ENCODE results near the gene LRP8.

The LRP8 gene

DNA sequence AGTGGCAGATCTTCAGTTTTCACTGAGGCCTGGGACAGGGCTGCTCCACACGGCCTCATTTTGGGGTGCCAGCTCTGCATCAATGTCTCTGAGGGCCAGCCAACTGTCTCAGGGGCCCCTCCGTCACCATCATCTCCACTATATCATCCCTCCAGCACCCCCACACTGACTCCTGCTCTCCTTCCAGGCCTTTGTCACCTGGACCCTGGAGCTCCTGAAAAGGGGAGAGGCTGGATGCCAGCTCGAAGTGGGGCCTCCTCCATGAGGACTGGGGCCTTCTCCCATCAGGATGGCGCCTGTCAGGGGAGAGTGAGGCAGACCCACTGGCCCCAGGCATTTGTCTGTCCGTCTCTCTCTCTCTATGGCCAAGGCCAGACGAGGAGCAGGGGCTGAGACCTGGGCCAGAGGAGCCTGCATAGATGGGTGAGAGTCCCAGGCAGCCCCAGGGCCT is 44.7 kb upstream of the LRP8 start:
- no peak for TF ChIP-seq POLR2AphosphoS5 (IDR thresholded peaks at IDR 0.05; ENCODE audit: low read depth, low read length)
- TF ChIP-seq TAF1 (IDR thresholded peaks at IDR 0.05; ENCODE audit: borderline replicate concordance, insufficient read depth, low read length): no peak
- TF ChIP-seq FOXP2 (optimal IDR thresholded peaks at IDR 0.05; ENCODE audit: borderline replicate concordance, extremely low read depth, extremely low read length, insufficient read depth): no peak
- no peak for TF ChIP-seq SIN3A (IDR thresholded peaks at IDR 0.05; ENCODE audit: borderline replicate concordance, insufficient read depth, low read length)
- TF ChIP-seq, protein P1, sequence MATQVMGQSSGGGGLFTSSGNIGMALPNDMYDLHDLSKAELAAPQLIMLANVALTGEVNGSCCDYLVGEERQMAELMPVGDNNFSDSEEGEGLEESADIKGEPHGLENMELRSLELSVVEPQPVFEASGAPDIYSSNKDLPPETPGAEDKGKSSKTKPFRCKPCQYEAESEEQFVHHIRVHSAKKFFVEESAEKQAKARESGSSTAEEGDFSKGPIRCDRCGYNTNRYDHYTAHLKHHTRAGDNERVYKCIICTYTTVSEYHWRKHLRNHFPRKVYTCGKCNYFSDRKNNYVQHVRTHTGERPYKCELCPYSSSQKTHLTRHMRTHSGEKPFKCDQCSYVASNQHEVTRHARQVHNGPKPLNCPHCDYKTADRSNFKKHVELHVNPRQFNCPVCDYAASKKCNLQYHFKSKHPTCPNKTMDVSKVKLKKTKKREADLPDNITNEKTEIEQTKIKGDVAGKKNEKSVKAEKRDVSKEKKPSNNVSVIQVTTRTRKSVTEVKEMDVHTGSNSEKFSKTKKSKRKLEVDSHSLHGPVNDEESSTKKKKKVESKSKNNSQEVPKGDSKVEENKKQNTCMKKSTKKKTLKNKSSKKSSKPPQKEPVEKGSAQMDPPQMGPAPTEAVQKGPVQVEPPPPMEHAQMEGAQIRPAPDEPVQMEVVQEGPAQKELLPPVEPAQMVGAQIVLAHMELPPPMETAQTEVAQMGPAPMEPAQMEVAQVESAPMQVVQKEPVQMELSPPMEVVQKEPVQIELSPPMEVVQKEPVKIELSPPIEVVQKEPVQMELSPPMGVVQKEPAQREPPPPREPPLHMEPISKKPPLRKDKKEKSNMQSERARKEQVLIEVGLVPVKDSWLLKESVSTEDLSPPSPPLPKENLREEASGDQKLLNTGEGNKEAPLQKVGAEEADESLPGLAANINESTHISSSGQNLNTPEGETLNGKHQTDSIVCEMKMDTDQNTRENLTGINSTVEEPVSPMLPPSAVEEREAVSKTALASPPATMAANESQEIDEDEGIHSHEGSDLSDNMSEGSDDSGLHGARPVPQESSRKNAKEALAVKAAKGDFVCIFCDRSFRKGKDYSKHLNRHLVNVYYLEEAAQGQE (IDR thresholded peaks at IDR 0.05; ENCODE audit: insufficient read depth in 1 of 2, low read depth in 2 of 2, low read length in 2 of 2): no peak

DNA sequence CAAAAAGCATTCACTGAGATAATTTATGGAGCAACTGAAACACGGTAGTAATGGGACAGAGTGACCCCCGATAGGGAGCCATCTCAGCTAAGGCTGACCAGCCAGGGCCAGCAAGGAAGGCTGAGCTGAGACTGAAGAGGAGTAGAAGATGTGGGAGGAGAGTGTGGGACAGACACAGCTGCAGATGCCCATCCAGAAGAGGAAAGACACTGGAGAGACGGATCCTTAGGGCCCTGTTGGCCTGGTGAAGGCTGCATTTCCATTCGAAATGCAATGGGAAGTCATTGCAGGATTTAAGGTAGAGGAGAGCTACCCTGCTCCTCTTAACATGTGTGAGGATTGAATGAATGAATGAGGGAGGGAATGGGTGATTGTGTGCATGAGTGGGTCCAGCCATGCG is 44.0 kb upstream of the LRP8 start:
- no peak for TF ChIP-seq TAF1 (IDR thresholded peaks at IDR 0.05; ENCODE audit: borderline replicate concordance, insufficient read depth, low read length)
- TF ChIP-seq SIN3A (IDR thresholded peaks at IDR 0.05; ENCODE audit: borderline replicate concordance, insufficient read depth, low read length): no peak
- TF ChIP-seq POLR2AphosphoS5 (IDR thresholded peaks at IDR 0.05; ENCODE audit: low read depth, low read length): no peak
- TF ChIP-seq, protein P1 (IDR thresholded peaks at IDR 0.05; ENCODE audit: insufficient read depth in 1 of 2, low read depth in 2 of 2, low read length in 2 of 2): no peak
- TF ChIP-seq FOXP2 (optimal IDR thresholded peaks at IDR 0.05; ENCODE audit: borderline replicate concordance, extremely low read depth, extremely low read length, insufficient read depth): no peak

DNA sequence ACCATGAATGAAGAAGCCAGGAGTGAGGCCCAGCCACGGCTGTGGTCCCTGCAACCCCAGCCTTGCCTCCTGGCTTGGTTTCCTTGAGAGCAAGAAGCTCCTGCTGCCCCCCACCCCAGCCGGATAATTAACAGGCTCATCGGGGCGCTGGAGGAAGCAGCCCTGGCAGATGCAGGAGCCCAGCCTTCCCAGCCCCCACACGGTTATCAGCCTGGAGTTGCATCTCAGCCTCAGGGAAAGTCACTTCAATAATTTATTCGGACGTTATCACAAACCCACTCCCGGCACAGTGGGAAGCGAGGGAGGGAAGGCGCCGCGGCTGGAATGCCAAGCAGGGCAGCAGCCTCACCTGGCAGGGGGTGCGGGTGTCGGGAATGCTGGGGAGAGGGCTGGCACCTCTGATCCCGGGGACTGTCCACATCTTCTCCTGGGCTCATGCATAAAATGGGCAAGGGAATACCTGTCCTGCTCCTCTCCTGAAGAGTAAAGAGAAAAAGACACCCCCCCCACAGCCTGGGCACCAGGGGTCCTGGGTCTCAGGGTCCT is 43.3 kb upstream of the LRP8 start:
- TF ChIP-seq, protein P1 (IDR thresholded peaks at IDR 0.05; ENCODE audit: insufficient read depth in 1 of 2, low read depth in 2 of 2, low read length in 2 of 2): no peak

DNA sequence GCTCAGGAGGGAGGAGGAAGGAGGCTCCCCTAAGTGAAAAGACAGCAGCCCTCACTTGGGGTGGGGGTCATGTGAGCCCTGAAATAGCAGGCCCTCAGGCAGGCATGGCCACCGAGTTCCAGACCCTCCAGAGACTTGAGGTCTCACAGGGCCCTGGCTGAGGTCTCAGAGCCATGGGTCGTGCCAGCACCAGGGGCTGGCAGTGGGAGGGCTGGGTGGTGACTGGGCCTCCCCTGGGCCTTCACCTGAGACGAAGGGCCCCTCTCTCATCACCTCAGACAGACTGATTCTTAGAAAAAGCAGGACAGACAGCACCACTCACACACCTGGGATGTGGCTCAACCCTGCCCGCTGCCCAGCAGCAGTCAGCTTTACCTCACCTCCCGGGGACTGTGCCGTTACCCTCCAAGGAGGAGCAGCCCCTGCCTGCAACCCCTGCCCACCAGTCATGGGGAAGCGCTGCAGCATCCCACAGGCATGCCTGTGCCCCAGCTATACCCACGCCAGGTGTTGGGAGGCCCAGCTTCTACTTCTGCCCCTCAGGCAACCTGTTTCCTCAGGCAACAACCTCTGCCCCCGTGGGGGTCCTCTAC is 42.6 kb upstream of the LRP8 start:
- TF ChIP-seq, protein P1 (IDR thresholded peaks at IDR 0.05; ENCODE audit: insufficient read depth in 1 of 2, low read depth in 2 of 2, low read length in 2 of 2): no peak
- TF ChIP-seq TAF1 (IDR thresholded peaks at IDR 0.05; ENCODE audit: borderline replicate concordance, insufficient read depth, low read length) (no peak), POLR2AphosphoS5 (IDR thresholded peaks at IDR 0.05; ENCODE audit: low read depth, low read length) (no peak), FOXP2 (optimal IDR thresholded peaks at IDR 0.05; ENCODE audit: borderline replicate concordance, extremely low read depth, extremely low read length, insufficient read depth) (no peak), SIN3A (IDR thresholded peaks at IDR 0.05; ENCODE audit: borderline replicate concordance, insufficient read depth, low read length) (no peak)

DNA sequence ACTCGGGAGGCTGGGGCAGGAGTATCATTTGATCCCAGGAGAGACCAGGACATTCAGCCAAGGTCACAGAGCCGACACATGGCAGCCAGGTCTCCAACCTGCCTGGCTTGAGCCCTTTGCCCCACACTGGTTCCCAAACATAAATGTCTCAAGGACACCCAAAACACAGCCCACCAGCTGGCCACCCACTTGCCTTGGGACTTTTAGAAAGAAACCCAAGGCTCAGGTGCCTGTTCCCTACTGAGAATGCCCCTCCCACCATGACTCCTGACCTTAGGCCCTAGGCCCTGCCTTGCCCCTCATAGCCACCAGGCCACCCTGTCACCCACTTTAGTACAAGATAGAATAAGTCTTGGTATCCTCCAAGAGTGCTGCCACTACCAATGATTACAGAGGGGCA is 41.9 kb upstream of the LRP8 start:
- no peak for TF ChIP-seq FOXP2 (optimal IDR thresholded peaks at IDR 0.05; ENCODE audit: borderline replicate concordance, extremely low read depth, extremely low read length, insufficient read depth)
- TF ChIP-seq, protein P1 (IDR thresholded peaks at IDR 0.05; ENCODE audit: insufficient read depth in 1 of 2, low read depth in 2 of 2, low read length in 2 of 2): no peak
- TF ChIP-seq POLR2AphosphoS5 (IDR thresholded peaks at IDR 0.05; ENCODE audit: low read depth, low read length): no peak
- no peak for TF ChIP-seq SIN3A (IDR thresholded peaks at IDR 0.05; ENCODE audit: borderline replicate concordance, insufficient read depth, low read length)
- TF ChIP-seq TAF1 (IDR thresholded peaks at IDR 0.05; ENCODE audit: borderline replicate concordance, insufficient read depth, low read length): no peak
